Stimulated activated CD8-positive, alpha-beta memory T cell treated with anti-CD3 and anti-CD28 coated beads, Interleukin-7, amount 100 ng/mL, for 48 hours (primary cell): Measurements from ENCODE around the gene THAP8.
A peak's percentile ranks its signal among the peaks of the same experiment; 100 is the strongest.

Experiments
- DNase-seq, 2 donors: peaks; one replicate each; pipeline ENCODE4 v3.0.0-alpha.2; 2020; ENCODE audit warnings: low read depth in 1 of 2; ENCODE audit errors: extremely low read depth in 1 of 2

Gene THAP8

GRCh38 chr19:35995048-35995993 is 58.8 kb downstream of the THAP8 start, which contains the start of gene SDHAF1:
SDHAF1 (plus strand) TSS chr19:35995188; CDS start chr19:35995275, 87 bp downstream.
- peak; percentile 92 to 97 for DNase-seq

DNA sequence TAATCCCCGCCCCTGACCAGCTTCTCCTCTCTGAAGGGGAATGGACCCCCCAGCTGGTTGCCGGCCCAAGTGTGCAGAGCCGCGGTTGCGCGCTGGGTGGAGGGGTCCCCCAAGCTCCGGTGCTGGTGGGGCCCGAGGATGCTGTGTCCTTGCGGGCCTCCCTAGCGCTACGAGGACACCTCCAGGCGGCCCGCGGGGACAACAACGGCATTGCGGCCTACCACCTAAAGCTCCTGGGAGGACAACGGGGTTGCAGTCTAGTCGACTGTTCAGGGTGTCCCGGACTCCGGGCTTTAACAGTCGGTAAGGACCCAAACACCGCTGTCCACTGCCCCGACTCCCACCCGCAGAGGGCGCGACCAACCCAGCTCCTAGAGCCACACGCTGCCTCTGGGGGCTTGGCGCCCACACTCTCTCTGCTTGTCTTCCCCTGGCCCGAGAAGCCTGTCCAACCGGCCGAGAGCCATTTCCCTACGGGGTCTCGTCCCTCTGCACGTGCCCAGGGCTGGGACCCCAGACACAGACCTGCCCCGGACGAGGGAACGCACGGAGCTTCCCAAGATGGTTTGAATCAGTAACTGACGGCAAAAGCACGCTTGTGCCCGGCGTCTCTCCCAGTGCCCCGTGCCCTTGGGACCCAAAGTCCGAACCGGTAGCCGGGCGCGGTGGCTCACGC is 60.0 kb downstream of the THAP8 start:
- no peak for DNase-seq

- DNase-seq = no peak
These were observed 60.9 kb downstream of the THAP8 start for GRCh38 chr19:35992907-35993765.

GRCh38 chr19:35991731-35992450 is 62.2 kb downstream of the THAP8 start:
- no peak for DNase-seq

GRCh38 chr19:35990771-35991730 is 63.0 kb downstream of the THAP8 start:
- DNase-seq = no peak

- no peak for DNase-seq
These were observed 63.9 kb downstream of the THAP8 start for GRCh38 chr19:35990156-35990555.

DNA sequence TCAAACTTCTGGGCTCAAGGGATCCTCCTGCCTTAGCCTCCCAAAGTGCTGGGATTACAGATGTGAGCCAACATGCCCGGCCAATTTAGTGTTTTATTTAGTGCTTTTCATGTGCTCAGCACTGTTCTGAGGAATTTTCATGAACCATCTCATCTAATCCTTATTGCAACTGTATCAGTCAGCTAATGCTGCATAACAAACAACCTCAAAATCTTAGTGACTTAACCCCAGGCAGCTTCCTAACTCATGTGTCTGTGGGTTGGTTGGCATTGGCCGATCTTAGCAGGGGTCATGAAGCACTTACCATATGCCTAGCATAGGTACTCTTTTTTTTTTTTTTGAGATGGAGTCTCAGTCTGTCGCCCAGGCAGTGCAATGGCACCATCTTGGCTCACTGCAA is 65.3 kb downstream of the THAP8 start:
- DNase-seq = no peak

GRCh38 chr19:35987571-35987896 is 66.6 kb downstream of the THAP8 start:
- no peak for DNase-seq

DNA sequence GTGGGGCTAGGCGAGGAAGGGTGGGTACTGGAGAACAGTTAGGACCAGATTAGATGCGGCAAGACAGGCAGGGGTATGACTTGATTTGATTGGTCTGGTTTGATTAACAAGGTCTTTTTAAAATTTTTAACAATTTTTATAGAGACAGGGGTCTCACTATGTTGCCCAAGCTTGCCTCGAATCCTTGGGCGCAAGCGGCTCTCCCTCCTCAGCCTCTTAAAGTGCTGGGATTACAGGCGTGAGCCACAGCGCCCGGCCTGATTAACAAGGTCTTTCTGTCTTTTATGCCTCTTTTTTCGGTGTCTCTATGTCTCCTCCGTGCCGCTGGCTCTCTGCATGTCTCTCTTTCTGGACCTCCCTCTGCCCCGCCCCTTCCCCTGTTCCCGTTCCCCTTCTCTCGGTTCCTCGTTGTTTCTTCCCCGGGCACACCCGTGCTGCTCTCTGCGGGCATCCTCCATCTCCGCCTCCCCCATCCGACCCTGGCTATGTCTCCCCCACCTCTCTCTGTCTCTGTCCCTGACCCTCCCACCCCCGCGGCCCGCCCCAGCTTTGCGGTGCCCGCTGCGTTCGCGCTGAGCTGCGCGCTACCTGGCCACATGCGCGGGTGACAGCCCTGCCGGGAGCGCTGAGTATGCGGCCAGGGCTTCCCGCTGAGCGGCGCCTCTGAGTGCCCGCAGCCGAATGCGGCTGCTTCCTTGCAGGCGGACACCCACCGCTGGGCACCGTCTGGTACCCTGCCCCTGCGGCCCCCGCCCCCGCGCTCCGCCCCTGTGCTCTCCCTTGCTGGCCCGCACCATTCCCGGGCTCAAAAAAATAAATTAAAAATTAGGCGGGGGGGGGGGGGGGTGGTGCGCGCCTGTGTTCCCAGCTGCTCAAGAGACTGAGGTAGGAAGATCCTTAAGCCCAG is 67.2 kb downstream of the THAP8 start:
- no peak for DNase-seq

DNA sequence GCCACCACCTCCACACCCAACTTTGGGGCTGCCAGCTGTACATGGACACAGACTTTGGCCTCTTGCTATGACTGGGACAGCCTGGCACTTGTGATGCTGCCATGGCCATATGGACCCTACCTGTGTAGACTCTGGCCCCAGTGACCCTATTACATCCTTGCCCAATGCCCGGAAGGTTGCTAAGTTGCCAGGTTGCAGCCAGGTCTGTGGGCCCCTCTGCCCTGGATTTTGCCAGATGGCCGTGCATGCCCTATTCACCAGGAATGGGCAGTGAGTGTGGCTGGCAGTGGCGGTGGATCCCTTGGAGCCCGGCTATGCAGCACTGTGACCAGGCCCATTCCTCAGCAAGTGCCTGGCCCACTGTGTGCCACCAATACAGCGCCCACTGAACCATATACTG is 68.0 kb downstream of the THAP8 start:
- DNase-seq = no peak
